ENCODE results near the gene MAP2K4.
A peak's percentile ranks its signal among the peaks of the same experiment; 100 is the strongest.

Gene MAP2K4

GRCh38 chr17:12180644-12181261, 160.1 kb downstream of the MAP2K4 start:
- peak; percentile 57 for DNase-seq

DNA sequence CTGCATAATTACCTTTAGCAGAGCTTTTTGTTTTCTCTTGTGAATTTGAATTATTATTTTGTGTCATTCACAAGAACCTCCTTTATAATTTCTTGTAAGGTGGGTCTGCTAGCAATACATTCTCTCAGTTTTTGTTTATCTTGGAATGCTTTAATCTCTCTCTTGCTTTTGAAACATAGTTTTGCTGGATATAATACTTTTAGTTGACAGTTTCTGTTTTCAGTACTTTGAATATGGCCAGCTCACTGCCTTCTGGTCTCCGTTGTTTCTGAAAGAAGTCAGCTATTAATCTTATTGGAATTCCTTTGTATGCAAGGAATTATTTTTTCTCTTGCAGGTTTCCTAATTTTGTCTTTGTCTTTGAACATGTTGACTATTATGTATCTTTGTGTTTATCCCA, 167.0 kb downstream of the MAP2K4 start:
- no peak for DNase-seq

DNA sequence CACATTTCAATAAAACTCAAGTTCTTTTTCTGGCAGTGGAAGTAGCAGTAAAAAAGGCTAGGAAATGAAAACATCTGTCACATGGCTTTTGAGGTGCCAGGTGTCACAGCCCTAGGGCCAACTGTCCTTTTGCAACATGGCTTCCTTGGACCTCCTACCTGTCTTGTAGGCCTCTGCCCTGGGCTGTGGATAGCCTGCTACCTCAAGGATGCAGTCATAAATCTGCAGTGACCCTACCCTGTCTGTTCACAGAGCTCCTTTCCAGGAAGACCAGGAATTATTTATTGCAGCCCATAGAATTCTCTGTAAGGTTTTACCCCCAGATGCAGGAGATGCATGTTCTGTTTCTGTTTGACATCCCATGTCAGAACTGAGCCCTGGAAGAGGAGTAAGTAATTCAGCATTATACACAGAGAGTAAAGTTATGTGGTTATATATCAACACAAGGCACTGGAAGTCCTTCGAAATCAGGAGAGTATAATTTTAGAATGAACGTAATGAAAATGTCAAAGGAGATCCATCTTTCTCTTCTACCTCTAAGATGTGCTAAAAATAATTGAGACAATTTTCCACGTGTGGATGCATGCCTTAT, 172.6 kb downstream of the MAP2K4 start:
- DNase-seq: no peak

Measured in fibroblast of skin of right biceps (primary cell).